Measurements from ENCODE around the gene ZNF281.

ZNF281 gene

DNA sequence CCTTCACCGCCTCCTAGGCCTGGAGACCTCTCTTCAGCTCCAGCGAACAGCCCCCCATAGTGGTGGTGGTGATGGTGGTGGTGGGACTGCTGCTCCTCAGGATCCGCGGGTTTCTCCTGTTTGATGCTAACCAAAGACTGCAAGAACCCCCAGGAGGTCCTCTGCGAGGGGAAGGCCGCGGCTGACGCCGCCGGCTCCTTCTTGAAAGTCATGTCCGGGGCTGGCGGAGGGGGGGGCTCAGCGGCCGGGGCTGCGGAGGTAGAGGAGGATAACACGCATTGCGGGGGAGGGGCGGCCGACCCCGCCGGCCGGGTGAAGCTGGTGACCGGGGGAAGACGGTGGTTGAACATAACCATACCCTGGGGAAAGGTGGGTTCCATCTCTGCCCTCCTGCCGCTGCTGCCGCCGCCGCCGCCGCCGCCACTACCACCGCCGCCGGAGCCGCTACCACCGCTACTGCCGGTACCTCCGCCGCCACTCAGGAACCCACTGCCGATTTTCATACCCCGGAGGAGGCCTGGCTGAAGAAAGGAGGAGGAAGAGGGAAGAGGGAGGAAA lies 554 bp downstream of the ZNF281 start:
- Histone ChIP-seq H3K4ac (ENCODE audit: low read depth, low read length) (peak overlapping the region; percentile 96), H3K4me1 (ENCODE audit: control insufficient read depth in 1 of 2, insufficient read depth in 2 of 2, low read length in 2 of 2) (peaks cover 6 to 14% of the 10 kb centered on the region in 2 experiments), H3K9me3 (ENCODE audit: insufficient read depth, low read depth, low read length) (no peaks in the 10 kb centered on the region), H4K91ac (ENCODE audit: low read depth, low read length) (peak overlapping the region; percentile 69), H2AK5ac (ENCODE audit: low read length) (peak overlapping the region; percentile 75), H3K79me1 (ENCODE audit: low read length) (peaks cover 8% of the 10 kb centered on the region), H3K4me3 (ENCODE audit: low read depth, low read length) (peak overlapping the region; percentile 99), H3K23ac (ENCODE audit: low read length) (peak overlapping the region; percentile 9), H3K79me2 (ENCODE audit: control insufficient read depth, insufficient read depth, low read length, poor library complexity) (peaks cover 9% of the 10 kb centered on the region), H2BK5ac (ENCODE audit: low read depth, low read length, poor library complexity) (peak overlapping the region; percentile 44), H3K36me3 (ENCODE audit: control insufficient read depth in 1 of 2, insufficient read depth in 2 of 2, low read length in 2 of 2) (peaks cover 6 to 16% of the 10 kb centered on the region in 2 experiments), H2AFZ (ENCODE audit: insufficient read depth, low read length, poor library complexity) (peak overlapping the region; percentile 98), H3K4me2 (ENCODE audit: low read length) (peak overlapping the region; percentile 84), H3K27me3 (ENCODE audit: insufficient read depth, low read length) (no peaks in the 10 kb centered on the region), H3K27ac (ENCODE audit: low read depth, low read length) (peak overlapping the region; percentile 21), H3K9ac (ENCODE audit: low read length) (peak overlapping the region; percentile 96), H3K18ac (ENCODE audit: low read length) (peak overlapping the region; percentile 91), H4K12ac (ENCODE audit: low read depth, low read length) (peak overlapping the region; percentile 88), H2BK12ac (ENCODE audit: low read length) (peak overlapping the region; percentile 34), H3K14ac (ENCODE audit: low read length) (peak overlapping the region; percentile 89), H2BK120ac (ENCODE audit: insufficient read depth, low read length, poor library complexity) (peak overlapping the region; percentile 86), H4K8ac (ENCODE audit: low read depth, low read length) (peak overlapping the region; percentile 99)
- whole genome bisulfite sequencing (ENCODE audit: extremely low coverage, insufficient coverage, insufficient read length), result no CpG with 5 or more reads among the region's 41 CpGs
- DNase-seq, result peak in 1 of 2 donors; percentile 20

DNA sequence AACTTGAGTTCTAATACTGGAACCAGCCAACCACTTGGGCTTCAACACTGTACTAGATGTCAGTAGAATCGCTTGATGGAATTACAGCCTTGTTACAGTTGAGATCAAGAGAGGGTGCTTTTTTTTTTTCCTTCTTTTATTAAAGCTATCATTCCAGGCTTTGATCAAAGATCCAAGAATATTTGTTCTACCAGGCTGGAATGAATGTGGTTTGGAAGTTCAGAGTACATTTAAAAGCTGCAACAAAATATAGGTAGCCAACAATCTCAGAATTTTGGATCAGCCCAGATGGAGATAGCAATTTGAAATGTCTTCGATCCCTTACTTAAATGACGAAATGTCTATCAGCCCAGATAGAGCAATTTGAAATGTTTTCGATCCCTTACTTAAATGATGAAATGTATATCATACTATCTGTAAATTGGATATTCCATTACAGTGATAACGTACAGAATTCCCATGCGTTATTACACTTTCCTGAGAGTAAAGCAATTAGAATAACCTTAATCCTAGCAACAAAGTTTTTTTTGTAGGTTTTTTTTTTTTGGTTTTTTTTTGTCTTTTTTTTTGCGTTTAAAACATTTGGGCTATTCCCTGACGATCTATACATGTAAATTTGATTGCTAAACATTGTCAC lies 3.6 kb downstream of the ZNF281 start:
- no peak for DNase-seq
- H4K91ac ChIP-seq (ENCODE audit: low read depth, low read length), result no peak overlapping the region
- no peak overlapping the region for H3K14ac ChIP-seq (ENCODE audit: low read length)
- no peak overlapping the region for H2BK12ac ChIP-seq (ENCODE audit: low read length)
- H3K79me2 ChIP-seq (ENCODE audit: control insufficient read depth, insufficient read depth, low read length, poor library complexity), result peaks cover 9% of the 10 kb centered on the region
- no peak overlapping the region for H4K12ac ChIP-seq (ENCODE audit: low read depth, low read length)
- no peak overlapping the region for H3K18ac ChIP-seq (ENCODE audit: low read length)
- peaks cover 4 to 11% of the 10 kb centered on the region in 2 experiments for H3K4me1 ChIP-seq (ENCODE audit: control insufficient read depth in 1 of 2, insufficient read depth in 2 of 2, low read length in 2 of 2)
- H3K23ac ChIP-seq (ENCODE audit: low read length), result no peak overlapping the region
- no peak overlapping the region for H2BK120ac ChIP-seq (ENCODE audit: insufficient read depth, low read length, poor library complexity)
- no peak overlapping the region for H3K9ac ChIP-seq (ENCODE audit: low read length)
- no peak overlapping the region for H3K4ac ChIP-seq (ENCODE audit: low read depth, low read length)
- no peak overlapping the region for H3K4me3 ChIP-seq (ENCODE audit: low read depth, low read length)
- no peaks in the 10 kb centered on the region for H3K9me3 ChIP-seq (ENCODE audit: insufficient read depth, low read depth, low read length)
- H3K36me3 ChIP-seq (ENCODE audit: control insufficient read depth in 1 of 2, insufficient read depth in 2 of 2, low read length in 2 of 2), result peaks cover 6 to 16% of the 10 kb centered on the region in 2 experiments
- H2BK5ac ChIP-seq (ENCODE audit: low read depth, low read length, poor library complexity), result no peak overlapping the region
- WGBS (ENCODE audit: extremely low coverage, insufficient coverage, insufficient read length), result no CpG with 5 or more reads among the region's 8 CpGs
- no peak overlapping the region for H4K8ac ChIP-seq (ENCODE audit: low read depth, low read length)
- no peak overlapping the region for H2AFZ ChIP-seq (ENCODE audit: insufficient read depth, low read length, poor library complexity)
- H3K4me2 ChIP-seq (ENCODE audit: low read length), result no peak overlapping the region
- H2AK5ac ChIP-seq (ENCODE audit: low read length), result no peak overlapping the region
- no peaks in the 10 kb centered on the region for H3K27me3 ChIP-seq (ENCODE audit: insufficient read depth, low read length)
- peaks cover 8% of the 10 kb centered on the region for H3K79me1 ChIP-seq (ENCODE audit: low read length)
- no peak overlapping the region for H3K27ac ChIP-seq (ENCODE audit: low read depth, low read length)

- peaks cover 4 to 11% of the 10 kb centered on the region in 2 experiments for H3K4me1 ChIP-seq (ENCODE audit: control insufficient read depth in 1 of 2, insufficient read depth in 2 of 2, low read length in 2 of 2)
- no peak overlapping the region for H2BK5ac ChIP-seq (ENCODE audit: low read depth, low read length, poor library complexity)
- no peak overlapping the region for H3K4ac ChIP-seq (ENCODE audit: low read depth, low read length)
- WGBS (ENCODE audit: extremely low coverage, insufficient coverage, insufficient read length), result no CpG with 5 or more reads among the region's 2 CpGs
- H4K8ac ChIP-seq (ENCODE audit: low read depth, low read length), result no peak overlapping the region
- no peak overlapping the region for H2BK12ac ChIP-seq (ENCODE audit: low read length)
- H3K23ac ChIP-seq (ENCODE audit: low read length), result no peak overlapping the region
- H4K91ac ChIP-seq (ENCODE audit: low read depth, low read length), result no peak overlapping the region
- H3K9me3 ChIP-seq (ENCODE audit: insufficient read depth, low read depth, low read length), result no peaks in the 10 kb centered on the region
- no peak overlapping the region for H3K4me2 ChIP-seq (ENCODE audit: low read length)
- no peak overlapping the region for H4K12ac ChIP-seq (ENCODE audit: low read depth, low read length)
- no peak overlapping the region for H3K9ac ChIP-seq (ENCODE audit: low read length)
- no peak overlapping the region for H2BK120ac ChIP-seq (ENCODE audit: insufficient read depth, low read length, poor library complexity)
- H3K14ac ChIP-seq (ENCODE audit: low read length), result no peak overlapping the region
- H2AK5ac ChIP-seq (ENCODE audit: low read length), result no peak overlapping the region
- H3K27me3 ChIP-seq (ENCODE audit: insufficient read depth, low read length), result no peaks in the 10 kb centered on the region
- H3K79me1 ChIP-seq (ENCODE audit: low read length), result peaks cover 8% of the 10 kb centered on the region
- H3K4me3 ChIP-seq (ENCODE audit: low read depth, low read length), result no peak overlapping the region
- no peak for DNase-seq
- peaks cover 6 to 16% of the 10 kb centered on the region in 2 experiments for H3K36me3 ChIP-seq (ENCODE audit: control insufficient read depth in 1 of 2, insufficient read depth in 2 of 2, low read length in 2 of 2)
- H3K79me2 ChIP-seq (ENCODE audit: control insufficient read depth, insufficient read depth, low read length, poor library complexity), result peaks cover 9% of the 10 kb centered on the region
- no peak overlapping the region for H3K27ac ChIP-seq (ENCODE audit: low read depth, low read length)
- no peak overlapping the region for H2AFZ ChIP-seq (ENCODE audit: insufficient read depth, low read length, poor library complexity)
- H3K18ac ChIP-seq (ENCODE audit: low read length), result no peak overlapping the region
Observed at GRCh38 chr1:200405264-200405663, 4.6 kb downstream of the ZNF281 start.

GRCh38 chr1:200401708-200402107 lies 8.1 kb downstream of the ZNF281 start:
- H3K4me1 ChIP-seq (ENCODE audit: control insufficient read depth in 1 of 2, insufficient read depth in 2 of 2, low read length in 2 of 2), result no peaks in the 10 kb centered on the region
- no peak overlapping the region for H3K9ac ChIP-seq (ENCODE audit: low read length)
- no peak overlapping the region for H2AFZ ChIP-seq (ENCODE audit: insufficient read depth, low read length, poor library complexity)
- no peak overlapping the region for H3K18ac ChIP-seq (ENCODE audit: low read length)
- H3K4me3 ChIP-seq (ENCODE audit: low read depth, low read length), result no peak overlapping the region
- no peak overlapping the region for H4K91ac ChIP-seq (ENCODE audit: low read depth, low read length)
- H3K27ac ChIP-seq (ENCODE audit: low read depth, low read length), result no peak overlapping the region
- no peak for DNase-seq
- no CpG with 5 or more reads among the region's 1 CpG for WGBS (ENCODE audit: extremely low coverage, insufficient coverage, insufficient read length)
- no peak overlapping the region for H2BK120ac ChIP-seq (ENCODE audit: insufficient read depth, low read length, poor library complexity)
- no peak overlapping the region for H3K23ac ChIP-seq (ENCODE audit: low read length)
- H3K79me2 ChIP-seq (ENCODE audit: control insufficient read depth, insufficient read depth, low read length, poor library complexity), result no peaks in the 10 kb centered on the region
- no peak overlapping the region for H3K4ac ChIP-seq (ENCODE audit: low read depth, low read length)
- H3K4me2 ChIP-seq (ENCODE audit: low read length), result no peak overlapping the region
- H2BK5ac ChIP-seq (ENCODE audit: low read depth, low read length, poor library complexity), result no peak overlapping the region
- no peaks in the 10 kb centered on the region for H3K79me1 ChIP-seq (ENCODE audit: low read length)
- no peak overlapping the region for H2BK12ac ChIP-seq (ENCODE audit: low read length)
- peaks cover 3 to 4% of the 10 kb centered on the region in 2 experiments for H3K36me3 ChIP-seq (ENCODE audit: control insufficient read depth in 1 of 2, insufficient read depth in 2 of 2, low read length in 2 of 2)
- H3K27me3 ChIP-seq (ENCODE audit: insufficient read depth, low read length), result no peaks in the 10 kb centered on the region
- no peak overlapping the region for H2AK5ac ChIP-seq (ENCODE audit: low read length)
- no peaks in the 10 kb centered on the region for H3K9me3 ChIP-seq (ENCODE audit: insufficient read depth, low read depth, low read length)
- H3K14ac ChIP-seq (ENCODE audit: low read length), result no peak overlapping the region
- no peak overlapping the region for H4K12ac ChIP-seq (ENCODE audit: low read depth, low read length)
- no peak overlapping the region for H4K8ac ChIP-seq (ENCODE audit: low read depth, low read length)

Data from trophoblast cell (in vitro differentiated cells and primary cell).